ENCODE measurements around the gene CYGB.

- no peak for TF ChIP-seq POLR2AphosphoS5 (IDR thresholded peaks at IDR 0.05; ENCODE audit: borderline replicate concordance, low read depth, low read length)
- TF ChIP-seq EZH2 (IDR thresholded peaks at IDR 0.05): no peak
Measured at GRCh38 chr17:76546556-76547182, 9.2 kb upstream of the CYGB start.
